GM23338 (cell line): ENCODE results near the gene BCL2. TPM values are rescaled to one million over a fixed set of nuclear protein-coding genes. Genes with fewer than 3 reads are reported as not detected.

Experiments
- ATAC-seq: fragments of 200-7000 bp; cut with Tn5 transposase; 3 replicates; pipeline ENCODE4 v1.9.1; 2020
- DNase-seq: peaks from one replicate; pipeline ENCODE4 v3.0.0-alpha.2; 2015; ENCODE audit warnings: low spot score
- H2AFZ ChIP-seq: fragments of 200-600 bp; sonication (generic); 2 replicates; pipeline ENCODE4 v1.8.0; 2016; ENCODE audit warnings: antibody characterized with exemption, mild to moderate bottlenecking, moderate library complexity
- H3F3A ChIP-seq: fragments of 200-600 bp; sonication (generic); replicated peaks from 2 replicates; pipeline ENCODE4 v1.8.0; 2017; ENCODE audit warnings: antibody characterized with exemption, mixed run types, low read depth
- H3K27ac ChIP-seq: fragments of 200-600 bp; sonication (generic); 2 replicates; pipeline ENCODE4 v1.6.1; 2016; ENCODE audit warnings: low read depth
- H3K27me3 ChIP-seq: fragments of 200-600 bp; sonication (generic); 2 replicates; pipeline ENCODE4 v1.8.0; 2016; ENCODE audit warnings: mild to moderate bottlenecking, mixed run types, moderate library complexity; ENCODE audit not compliant: insufficient read depth
- H3K36me3 ChIP-seq: fragments of 200-600 bp; sonication (generic); 2 replicates; pipeline ENCODE4 v1.8.0; 2016; ENCODE audit warnings: mild to moderate bottlenecking; ENCODE audit not compliant: insufficient read depth
- H3K4me1 ChIP-seq: fragments of 200-600 bp; sonication (generic); 2 replicates; pipeline ENCODE4 v1.8.0; 2016; ENCODE audit warnings: mild to moderate bottlenecking, moderate library complexity; ENCODE audit not compliant: insufficient read depth
- H3K4me2 ChIP-seq: fragments of 200-600 bp; sonication (generic); 2 replicates; pipeline ENCODE4 v1.7.1; 2017; ENCODE audit warnings: mixed run types
- H3K4me3 ChIP-seq: fragments of 200-600 bp; sonication (generic); 2 replicates; pipeline ENCODE4 v1.6.1; 2016; ENCODE audit warnings: mixed run types
- H3K79me2 ChIP-seq: fragments of 200-600 bp; sonication (generic); replicated peaks from 2 replicates; pipeline ENCODE4 v1.8.0; 2017; ENCODE audit warnings: mild to moderate bottlenecking; ENCODE audit not compliant: insufficient read depth
- H3K9me2 ChIP-seq: fragments of 200-600 bp; sonication (generic); 2 replicates; pipeline ENCODE4 v1.8.0; 2017; ENCODE audit not compliant: insufficient read depth
- H4K20me1 ChIP-seq: fragments of 200-600 bp; sonication (generic); replicated peaks from 2 replicates; pipeline ENCODE4 v1.8.0; 2017; ENCODE audit warnings: mild to moderate bottlenecking; ENCODE audit not compliant: insufficient read depth
- H3K27ac Mint-ChIP-seq: 2 replicates; pipeline ENCODE4 v1.8.0; 2020; ENCODE audit warnings: inconsistent platforms, mild to moderate bottlenecking, moderate library complexity, mixed read lengths
- H3K27me3 Mint-ChIP-seq: 3 replicates; pipeline ENCODE4 v1.8.0; 2022; ENCODE audit warnings: low read depth, mild to moderate bottlenecking, moderate library complexity, mixed read lengths, inconsistent platforms; ENCODE audit not compliant: insufficient read depth, poor library complexity
- H3K36me3 Mint-ChIP-seq: 3 replicates; pipeline ENCODE4 v1.8.0; 2021; ENCODE audit warnings: low read depth, mild to moderate bottlenecking, inconsistent platforms, moderate library complexity, mixed read lengths
- H3K4me1 Mint-ChIP-seq: 3 replicates; pipeline ENCODE4 v1.8.0; 2020; ENCODE audit warnings: mild to moderate bottlenecking, inconsistent platforms, mixed read lengths
- H3K4me3 Mint-ChIP-seq: 3 replicates; pipeline ENCODE4 v1.8.0; 2021; ENCODE audit warnings: moderate library complexity, mild to moderate bottlenecking, inconsistent platforms, mixed read lengths
- H3K9me3 Mint-ChIP-seq: 3 replicates; pipeline ENCODE4 v1.8.0; 2020; ENCODE audit warnings: moderate library complexity, mild to moderate bottlenecking, inconsistent platforms, mixed read lengths
- CREB1 ChIP-seq: fragments of 250-450 bp; sonication (Bioruptor Pico); IDR thresholded peaks from 2 replicates; pipeline ENCODE4 v1.5.0; 2020; ENCODE audit warnings: low read depth, mild to moderate bottlenecking, moderate library complexity
- ETS1 ChIP-seq: IDR thresholded peaks from 2 replicates; pipeline ENCODE4 v1.6.1; 2016; ENCODE audit warnings: antibody characterized with exemption
- EZH2 ChIP-seq: fragments of 200-600 bp; sonication (generic); IDR thresholded peaks from one replicate; pipeline ENCODE4 v1.8.0; 2017; ENCODE audit warnings: antibody characterized with exemption, mild to moderate bottlenecking, low read depth; ENCODE audit not compliant: unreplicated experiment
- EZH2phosphoT487 ChIP-seq: fragments of 200-600 bp; sonication (generic); IDR thresholded peaks from one replicate; pipeline ENCODE4 v1.8.1; 2018; ENCODE audit warnings: antibody characterized with exemption; ENCODE audit not compliant: unreplicated experiment
- JUNB ChIP-seq: IDR thresholded peaks from one replicate; pipeline ENCODE4 v1.6.1; 2016; ENCODE audit warnings: antibody characterized with exemption; ENCODE audit not compliant: unreplicated experiment
- NANOG ChIP-seq: IDR thresholded peaks from 2 replicates; pipeline ENCODE4 v1.6.1; 2016; ENCODE audit warnings: antibody characterized with exemption, borderline replicate concordance
- POLR2AphosphoS5 ChIP-seq: IDR thresholded peaks from 2 replicates; pipeline ENCODE4 v1.6.1; 2016; ENCODE audit warnings: antibody characterized with exemption, low read depth
- ZNF114 ChIP-seq: fragments of 250-450 bp; sonication (Bioruptor Pico); IDR thresholded peaks from 2 replicates; pipeline ENCODE4 v1.5.0; 2020; ENCODE audit warnings: mild to moderate bottlenecking, moderate library complexity
- ZNF331 ChIP-seq: fragments of 250-450 bp; sonication (Bioruptor Pico); IDR thresholded peaks from 2 replicates; pipeline ENCODE4 v1.5.0; 2020; ENCODE audit warnings: low read depth, mild to moderate bottlenecking, moderate library complexity
- polyA plus RNA-seq: library from polyadenylated mRNA; unstranded; fragments of >200 nt; fragmentation: Nextera tagmentation; extraction: Ambion mirVana; gene quantifications from 2 replicates; pipeline ENCODE4 v1.2.1, GENCODE V29; 2016
- total RNA-seq: library from RNA; depleted of rRNA; stranded (reverse); fragments of >200 nt; shearing (Covaris generic); gene quantifications from 2 replicates; pipeline ENCODE4 v1.2.3, GENCODE V29; 2014
- TF ChIP-seq, protein P1 (sequence below): fragments of 250-450 bp; sonication (Bioruptor Pico); IDR thresholded peaks from 2 replicates; pipeline ENCODE4 v1.5.0; 2020; ENCODE audit warnings: mild to moderate bottlenecking, moderate library complexity

The BCL2 gene
- total and polyA plus RNA-seq, 2 experiments from 2014 or later = 1.2 to 4.0 TPM

DNA sequence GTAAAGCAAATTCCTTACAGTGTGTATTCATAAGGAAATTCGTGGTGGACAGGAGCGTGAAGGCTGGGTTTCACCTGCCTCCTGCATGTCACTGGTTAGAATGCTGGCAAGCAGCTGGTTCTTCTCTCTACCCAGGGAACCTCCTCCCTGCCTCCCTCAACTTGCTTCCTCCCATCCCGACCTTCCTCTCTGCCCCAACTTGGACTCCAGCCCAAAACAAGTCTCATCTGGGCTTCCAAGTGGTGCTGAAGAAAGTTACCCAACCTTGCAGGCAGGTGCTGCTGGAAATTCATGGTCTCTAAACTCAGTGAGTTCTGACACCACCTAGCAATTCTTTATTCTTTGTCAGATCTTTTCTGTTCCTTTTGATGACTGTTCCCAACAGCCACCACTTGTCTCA, 184.5 kb downstream of the BCL2 start (continued):
- TF ChIP-seq, protein P1, sequence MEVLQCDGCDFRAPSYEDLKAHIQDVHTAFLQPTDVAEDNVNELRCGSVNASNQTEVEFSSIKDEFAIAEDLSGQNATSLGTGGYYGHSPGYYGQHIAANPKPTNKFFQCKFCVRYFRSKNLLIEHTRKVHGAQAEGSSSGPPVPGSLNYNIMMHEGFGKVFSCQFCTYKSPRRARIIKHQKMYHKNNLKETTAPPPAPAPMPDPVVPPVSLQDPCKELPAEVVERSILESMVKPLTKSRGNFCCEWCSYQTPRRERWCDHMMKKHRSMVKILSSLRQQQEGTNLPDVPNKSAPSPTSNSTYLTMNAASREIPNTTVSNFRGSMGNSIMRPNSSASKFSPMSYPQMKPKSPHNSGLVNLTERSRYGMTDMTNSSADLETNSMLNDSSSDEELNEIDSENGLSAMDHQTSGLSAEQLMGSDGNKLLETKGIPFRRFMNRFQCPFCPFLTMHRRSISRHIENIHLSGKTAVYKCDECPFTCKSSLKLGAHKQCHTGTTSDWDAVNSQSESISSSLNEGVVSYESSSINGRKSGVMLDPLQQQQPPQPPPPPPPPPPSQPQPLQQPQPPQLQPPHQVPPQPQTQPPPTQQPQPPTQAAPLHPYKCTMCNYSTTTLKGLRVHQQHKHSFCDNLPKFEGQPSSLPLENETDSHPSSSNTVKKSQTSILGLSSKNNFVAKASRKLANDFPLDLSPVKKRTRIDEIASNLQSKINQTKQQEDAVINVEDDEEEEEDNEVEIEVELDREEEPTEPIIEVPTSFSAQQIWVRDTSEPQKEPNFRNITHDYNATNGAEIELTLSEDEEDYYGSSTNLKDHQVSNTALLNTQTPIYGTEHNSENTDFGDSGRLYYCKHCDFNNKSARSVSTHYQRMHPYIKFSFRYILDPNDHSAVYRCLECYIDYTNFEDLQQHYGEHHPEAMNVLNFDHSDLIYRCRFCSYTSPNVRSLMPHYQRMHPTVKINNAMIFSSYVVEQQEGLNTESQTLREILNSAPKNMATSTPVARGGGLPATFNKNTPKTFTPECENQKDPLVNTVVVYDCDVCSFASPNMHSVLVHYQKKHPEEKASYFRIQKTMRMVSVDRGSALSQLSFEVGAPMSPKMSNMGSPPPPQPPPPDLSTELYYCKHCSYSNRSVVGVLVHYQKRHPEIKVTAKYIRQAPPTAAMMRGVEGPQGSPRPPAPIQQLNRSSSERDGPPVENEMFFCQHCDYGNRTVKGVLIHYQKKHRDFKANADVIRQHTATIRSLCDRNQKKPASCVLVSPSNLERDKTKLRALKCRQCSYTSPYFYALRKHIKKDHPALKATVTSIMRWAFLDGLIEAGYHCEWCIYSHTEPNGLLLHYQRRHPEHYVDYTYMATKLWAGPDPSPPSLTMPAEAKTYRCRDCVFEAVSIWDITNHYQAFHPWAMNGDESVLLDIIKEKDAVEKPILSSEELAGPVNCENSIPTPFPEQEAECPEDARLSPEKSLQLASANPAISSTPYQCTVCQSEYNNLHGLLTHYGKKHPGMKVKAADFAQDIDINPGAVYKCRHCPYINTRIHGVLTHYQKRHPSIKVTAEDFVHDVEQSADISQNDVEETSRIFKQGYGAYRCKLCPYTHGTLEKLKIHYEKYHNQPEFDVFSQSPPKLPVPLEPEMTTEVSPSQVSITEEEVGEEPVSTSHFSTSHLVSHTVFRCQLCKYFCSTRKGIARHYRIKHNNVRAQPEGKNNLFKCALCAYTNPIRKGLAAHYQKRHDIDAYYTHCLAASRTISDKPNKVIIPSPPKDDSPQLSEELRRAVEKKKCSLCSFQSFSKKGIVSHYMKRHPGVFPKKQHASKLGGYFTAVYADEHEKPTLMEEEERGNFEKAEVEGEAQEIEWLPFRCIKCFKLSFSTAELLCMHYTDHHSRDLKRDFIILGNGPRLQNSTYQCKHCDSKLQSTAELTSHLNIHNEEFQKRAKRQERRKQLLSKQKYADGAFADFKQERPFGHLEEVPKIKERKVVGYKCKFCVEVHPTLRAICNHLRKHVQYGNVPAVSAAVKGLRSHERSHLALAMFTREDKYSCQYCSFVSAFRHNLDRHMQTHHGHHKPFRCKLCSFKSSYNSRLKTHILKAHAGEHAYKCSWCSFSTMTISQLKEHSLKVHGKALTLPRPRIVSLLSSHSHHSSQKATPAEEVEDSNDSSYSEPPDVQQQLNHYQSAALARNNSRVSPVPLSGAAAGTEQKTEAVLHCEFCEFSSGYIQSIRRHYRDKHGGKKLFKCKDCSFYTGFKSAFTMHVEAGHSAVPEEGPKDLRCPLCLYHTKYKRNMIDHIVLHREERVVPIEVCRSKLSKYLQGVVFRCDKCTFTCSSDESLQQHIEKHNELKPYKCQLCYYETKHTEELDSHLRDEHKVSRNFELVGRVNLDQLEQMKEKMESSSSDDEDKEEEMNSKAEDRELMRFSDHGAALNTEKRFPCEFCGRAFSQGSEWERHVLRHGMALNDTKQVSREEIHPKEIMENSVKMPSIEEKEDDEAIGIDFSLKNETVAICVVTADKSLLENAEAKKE (CRISPR knock-in tag) = no peak
- no peak for TF ChIP-seq EZH2

DNA sequence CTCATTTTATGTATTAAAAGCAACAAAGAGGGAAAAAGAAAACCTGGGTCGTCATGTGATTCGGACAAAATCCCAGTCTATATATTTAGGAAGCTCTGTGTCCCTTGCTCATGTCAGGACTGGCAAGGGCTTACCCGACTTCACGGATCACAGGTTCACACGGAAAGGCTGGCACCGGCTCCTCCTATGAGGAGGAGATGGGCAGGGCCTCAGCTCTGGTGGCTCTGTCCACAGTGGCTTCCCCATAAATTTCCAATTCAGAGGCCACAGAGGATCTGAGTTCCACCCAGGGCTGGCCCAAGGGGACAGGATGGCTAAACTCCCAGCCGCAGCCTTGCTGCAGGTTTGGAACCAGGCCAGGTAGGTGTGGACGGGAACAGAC, 186.8 kb downstream of the BCL2 start:
- no peak overlapping the region for H3K4me2 ChIP-seq
- H3K4me1 ChIP-seq = peaks cover 8% of the 10 kb centered on the region
- H3K27me3 ChIP-seq = no peaks in the 10 kb centered on the region
- H3K4me3 Mint-ChIP-seq = no peak overlapping the region
- H3K4me3 ChIP-seq = no peak overlapping the region
- ATAC-seq (no peak), DNase-seq (no peak)
- no peaks in the 10 kb centered on the region for H3K36me3 ChIP-seq
- no peaks in the 10 kb centered on the region for H3F3A ChIP-seq
- no peaks in the 10 kb centered on the region; the same call in 2 of the 3 replicates for H3K9me3 Mint-ChIP-seq
- H3K27ac Mint-ChIP-seq = no peak overlapping the region
- H3K36me3 Mint-ChIP-seq = no peaks in the 10 kb centered on the region; the same call in 2 of the 3 replicates
- H3K27me3 Mint-ChIP-seq = peaks cover 2% of the 10 kb centered on the region
- H4K20me1 ChIP-seq = no peaks in the 10 kb centered on the region
- no peak overlapping the region for H2AFZ ChIP-seq
- H3K9me2 ChIP-seq = 0 out of 2 replicates have a peak, but pooled peaks cover 4% of the 10 kb centered on the region
- peaks cover 32% of the 10 kb centered on the region for H3K4me1 Mint-ChIP-seq
- no peak overlapping the region for H3K27ac ChIP-seq
- H3K79me2 ChIP-seq = no peaks in the 10 kb centered on the region
- TF ChIP-seq ZNF114 (CRISPR knock-in tag) = no peak
- TF ChIP-seq NANOG = no peak
- TF ChIP-seq EZH2phosphoT487 = no peak
- no peak for TF ChIP-seq ETS1
- TF ChIP-seq JUNB = no peak
- TF ChIP-seq POLR2AphosphoS5 = no peak
- TF ChIP-seq, protein P1 (CRISPR knock-in tag) = no peak
- TF ChIP-seq CREB1 (CRISPR knock-in tag) = no peak
- no peak for TF ChIP-seq ZNF331 (CRISPR knock-in tag)
